Measurements from ENCODE around the gene RGS21.
"Not testable (repeated sequence)": the region's sequence is repeated elsewhere in the genome, so short reads cannot be mapped to it uniquely, and the experiment has no call there.

RGS21 gene, protein sequence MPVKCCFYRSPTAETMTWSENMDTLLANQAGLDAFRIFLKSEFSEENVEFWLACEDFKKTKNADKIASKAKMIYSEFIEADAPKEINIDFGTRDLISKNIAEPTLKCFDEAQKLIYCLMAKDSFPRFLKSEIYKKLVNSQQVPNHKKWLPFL
- 0 reads per million in 2 donors for total RNA-seq

DNA sequence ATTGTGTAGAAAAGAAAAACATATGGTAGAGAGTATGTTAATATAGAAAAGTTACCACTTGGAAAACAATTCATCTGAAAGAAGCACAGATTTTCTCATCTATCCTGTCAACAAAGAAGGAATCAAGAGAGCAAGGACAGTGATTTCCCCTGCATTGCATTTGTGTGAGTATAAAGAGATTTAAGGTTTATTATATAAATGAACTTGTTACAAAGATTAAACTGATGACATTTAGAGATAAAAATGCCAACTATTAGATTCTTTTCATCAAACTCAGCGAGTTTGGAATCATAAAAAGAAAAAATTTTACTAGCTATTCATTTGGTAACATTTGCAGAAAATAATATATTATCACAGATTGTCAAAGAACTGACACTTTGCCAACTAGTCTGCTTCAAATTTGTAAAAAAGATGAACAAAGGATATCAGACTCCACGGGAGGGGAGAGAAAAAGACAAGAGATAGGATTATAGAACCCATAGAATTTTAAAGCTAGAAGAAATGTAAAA, at the start of gene RGS21:
RGS21 (plus strand) TSS at position 51 of the 509 bp plus-strand sequence. CDS start 26,045 bp downstream, outside the sequence.
- no peak for DNase-seq

DNA sequence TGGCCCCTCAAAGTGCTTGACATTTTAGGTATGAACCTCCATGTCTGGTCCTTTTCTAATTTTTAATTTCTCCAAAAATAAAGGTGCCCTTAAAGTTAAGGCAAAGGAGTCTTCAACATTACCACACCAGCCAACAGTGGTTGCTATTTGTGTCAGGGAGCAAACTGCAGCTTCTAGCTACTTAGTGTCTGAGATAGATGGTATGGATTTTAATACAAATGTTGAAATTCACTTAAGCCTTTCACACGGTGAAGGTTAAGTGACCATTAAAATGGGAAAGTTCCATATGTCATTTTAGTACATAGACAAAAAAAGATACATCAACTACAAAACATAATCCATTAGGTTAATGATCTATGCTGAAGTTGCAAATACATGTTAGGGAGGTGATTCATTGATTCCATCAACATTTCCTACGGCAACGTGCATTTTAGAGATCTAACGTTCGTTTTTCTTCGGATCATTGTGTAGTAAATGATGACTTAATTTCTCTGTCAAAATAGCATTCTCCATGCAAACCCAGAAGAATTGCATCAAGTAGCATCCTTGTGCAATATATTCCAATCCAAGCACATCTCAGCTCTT, 48.2 kb upstream of the RGS21 start:
- no peak for DNase-seq

DNA sequence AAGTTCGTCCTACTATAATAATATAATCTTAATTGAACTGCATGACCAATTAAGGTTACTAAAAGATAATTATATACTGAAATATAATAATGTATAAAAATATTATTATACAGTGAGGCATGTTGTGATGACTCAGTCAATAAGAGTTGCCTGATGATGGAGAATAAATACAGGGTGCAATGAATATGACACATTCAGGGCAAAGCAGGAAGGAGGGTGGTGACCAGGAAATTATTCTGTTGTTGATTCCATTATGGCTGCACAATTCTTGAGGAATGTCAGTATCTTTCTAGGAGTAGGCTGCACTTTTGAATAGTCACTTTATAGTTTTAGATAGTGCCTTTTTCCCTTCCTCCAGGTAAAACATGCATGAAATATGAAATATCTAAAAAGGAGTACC, 46.4 kb upstream of the RGS21 start:
- no peak for DNase-seq

DNA sequence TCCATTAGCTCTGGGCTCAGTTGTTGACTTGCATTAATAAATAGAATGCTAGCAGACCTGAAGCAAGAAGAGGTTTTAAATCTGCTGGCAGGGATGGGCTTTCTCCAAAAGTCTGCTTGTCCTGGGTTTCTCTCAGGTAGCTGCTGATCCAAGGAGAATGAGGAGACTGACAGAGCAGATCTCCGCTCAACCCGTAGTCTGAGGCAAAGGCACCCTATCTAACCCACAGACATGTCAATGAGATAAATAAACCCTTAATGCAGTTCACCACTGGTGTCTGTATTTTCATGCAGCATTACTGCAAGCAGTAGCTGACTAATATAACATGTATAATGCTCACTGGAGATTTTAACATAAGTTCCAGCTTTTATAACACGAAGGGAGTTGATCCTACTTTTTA, 44.1 kb upstream of the RGS21 start:
- DNase-seq: no peak

DNA sequence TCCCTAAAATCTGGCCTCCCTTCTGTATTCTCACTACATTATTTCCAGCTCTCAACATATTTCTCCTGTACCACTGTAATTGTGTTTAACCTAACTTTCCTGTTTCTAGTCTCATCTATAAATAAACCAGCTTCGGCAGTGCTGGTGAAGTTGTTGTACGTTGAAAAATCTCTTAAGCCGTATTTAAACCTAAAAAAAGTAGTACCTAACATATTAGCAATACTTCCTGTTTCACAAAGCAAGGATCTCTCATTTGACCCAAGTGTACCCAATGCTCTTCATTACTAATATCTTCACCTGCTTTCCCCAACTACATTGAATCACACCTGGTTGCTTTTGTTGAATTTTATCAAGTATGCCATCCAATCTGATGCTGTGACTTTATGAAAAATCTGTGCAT, 42.2 kb upstream of the RGS21 start:
- DNase-seq: no peak

DNA sequence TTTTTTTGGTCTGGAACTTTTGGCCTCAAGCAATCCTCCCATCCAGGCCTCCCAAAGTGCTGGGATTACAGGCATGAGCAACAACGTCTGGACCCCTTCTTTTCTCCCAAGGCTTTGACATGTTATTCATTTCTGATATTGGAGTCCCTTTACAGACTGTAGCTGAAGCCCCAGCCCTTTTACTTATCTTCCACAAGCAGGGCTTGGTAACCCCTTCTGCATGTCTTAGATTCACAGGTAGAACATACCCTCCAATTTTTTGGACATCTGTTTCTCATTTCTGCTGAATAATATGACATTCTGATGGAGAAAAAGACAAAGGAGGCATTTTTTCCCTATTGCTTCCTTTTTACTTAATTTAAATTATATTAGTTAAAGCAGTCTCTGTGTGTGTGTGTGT, 39.2 kb upstream of the RGS21 start:
- no peak for DNase-seq

DNA sequence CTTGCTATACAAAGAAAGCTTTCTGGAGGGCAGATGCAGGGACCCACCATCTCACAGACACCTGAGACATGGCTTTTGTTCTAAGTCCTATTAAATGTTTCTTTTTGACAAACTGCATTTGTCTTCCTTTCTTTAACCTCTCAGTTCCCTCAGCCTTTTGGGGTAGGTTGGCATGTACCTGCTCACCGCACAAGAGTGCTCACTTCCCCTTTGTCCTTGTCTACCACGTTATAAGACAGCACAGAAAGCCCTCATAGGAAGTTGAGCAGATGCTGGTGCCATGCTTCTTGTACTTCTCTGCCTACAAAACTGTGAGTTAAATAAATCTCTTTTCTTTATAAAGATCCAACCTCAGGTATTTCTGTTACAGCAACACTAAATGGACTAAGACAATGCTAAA, 31.9 kb upstream of the RGS21 start:
- no peak for DNase-seq

DNA sequence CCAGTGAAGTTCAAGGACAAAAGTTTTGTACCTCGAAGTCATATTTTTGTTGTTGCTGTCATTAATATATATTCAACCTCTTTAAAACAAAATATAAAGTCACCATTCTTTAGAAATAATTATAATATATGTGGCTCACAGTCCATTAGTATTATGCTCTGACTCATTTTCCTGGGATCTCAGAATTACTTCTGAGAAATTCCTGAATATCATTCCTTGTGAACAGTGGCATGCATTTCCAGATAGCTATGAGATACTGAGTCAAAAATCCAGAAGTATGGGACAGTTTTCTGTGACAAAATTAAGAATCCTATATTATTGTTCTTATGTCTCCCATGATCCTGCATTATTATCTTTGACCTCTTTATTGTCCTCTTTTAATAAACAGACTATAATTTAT, 13.8 kb upstream of the RGS21 start:
- DNase-seq: no peak

DNA sequence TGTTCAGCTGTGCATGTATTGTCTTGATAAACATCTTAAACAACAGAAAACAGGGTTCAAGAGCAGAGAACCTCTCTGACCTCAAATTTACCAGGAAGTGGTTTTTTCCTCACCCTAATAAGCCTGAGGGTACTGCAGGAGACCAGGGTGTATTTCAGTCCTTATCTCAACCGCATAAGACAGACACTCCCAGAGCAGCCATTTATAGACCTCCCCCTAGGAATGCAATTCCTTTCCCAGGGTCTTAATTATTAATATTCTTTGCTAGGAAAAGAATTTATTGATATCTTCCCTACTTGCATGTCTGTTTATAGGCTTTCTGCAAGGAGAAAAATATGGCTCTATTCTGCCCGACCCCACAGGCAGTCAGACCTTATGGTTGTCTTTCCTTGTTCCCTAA, 8.5 kb upstream of the RGS21 start:
- not testable (repeated sequence) for DNase-seq

DNA sequence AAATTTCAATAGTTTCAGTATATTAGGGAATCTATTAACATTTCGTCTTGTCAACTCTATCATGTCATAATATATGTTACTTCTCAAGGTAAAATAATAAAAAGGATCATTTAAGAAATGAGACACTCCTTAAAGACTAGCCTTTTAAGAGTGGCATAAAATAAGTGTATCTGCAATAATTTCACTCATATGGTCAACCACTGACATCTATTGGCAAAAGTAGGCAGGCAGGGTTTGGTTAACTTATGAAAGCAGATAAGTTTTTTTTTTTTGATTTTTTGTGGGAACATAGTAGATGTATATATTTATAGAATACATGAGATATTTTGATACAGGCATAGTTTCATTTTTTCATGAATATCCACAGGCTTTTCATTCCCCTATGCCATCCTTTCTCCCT, 5.5 kb upstream of the RGS21 start:
- DNase-seq: no peak

DNA sequence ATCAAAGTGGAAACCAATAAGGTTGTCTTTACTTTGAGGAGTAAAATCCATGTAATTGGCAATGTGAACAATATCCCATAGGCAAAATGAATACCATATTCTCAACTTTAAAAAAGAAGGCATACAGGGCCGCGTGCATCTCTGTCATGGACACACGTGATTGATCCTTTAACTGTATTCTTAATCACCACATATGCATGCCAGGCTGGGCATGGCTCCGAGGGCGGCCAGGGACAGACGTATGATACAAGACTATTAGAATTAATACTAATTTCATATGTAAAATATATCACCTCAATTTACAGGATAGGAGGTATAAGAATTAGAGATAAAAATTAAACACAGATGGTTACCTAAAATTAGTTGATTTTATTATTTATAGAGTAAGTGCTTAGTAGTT, 11.2 kb downstream of the RGS21 start:
- no peak for DNase-seq

DNA sequence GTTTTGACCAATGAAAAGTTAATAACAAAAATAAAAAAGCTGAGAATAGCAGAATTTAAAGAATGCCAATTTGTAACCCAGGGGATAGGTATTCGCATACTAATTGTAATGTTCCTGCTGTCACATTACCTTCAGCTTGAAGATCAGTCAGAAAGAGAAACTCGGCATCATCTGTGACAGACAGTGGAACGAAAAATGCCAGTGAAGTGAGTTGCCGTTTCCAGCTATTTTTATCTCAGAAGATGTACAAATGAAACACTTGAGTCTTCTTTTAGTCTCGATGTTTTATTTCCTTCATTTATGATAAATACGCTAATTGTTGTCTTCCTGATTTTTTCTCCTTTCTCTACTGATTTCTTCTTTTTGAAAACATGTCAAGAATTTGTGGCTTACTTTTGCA, 26.1 kb downstream of the RGS21 start:
- no peak for DNase-seq

DNA sequence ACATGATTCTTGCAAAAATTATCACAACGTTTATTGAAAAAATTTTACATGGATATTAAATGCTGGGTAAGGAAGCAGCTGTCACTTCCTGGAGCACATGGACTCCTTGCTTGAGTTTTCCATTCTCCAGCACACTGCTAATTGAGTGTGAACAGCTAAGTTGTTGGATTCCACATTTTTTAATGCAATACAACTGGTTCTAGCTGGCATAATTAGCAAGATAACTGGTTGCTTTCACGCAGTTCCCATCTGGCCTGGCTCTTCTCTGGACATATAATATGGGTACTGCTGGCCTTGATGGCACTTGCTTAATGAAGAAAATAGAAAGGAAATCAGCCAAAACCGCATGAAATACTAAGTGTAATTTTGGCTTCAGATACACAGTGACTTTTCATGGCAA, 26.6 kb downstream of the RGS21 start:
- DNase-seq: no peak

DNA sequence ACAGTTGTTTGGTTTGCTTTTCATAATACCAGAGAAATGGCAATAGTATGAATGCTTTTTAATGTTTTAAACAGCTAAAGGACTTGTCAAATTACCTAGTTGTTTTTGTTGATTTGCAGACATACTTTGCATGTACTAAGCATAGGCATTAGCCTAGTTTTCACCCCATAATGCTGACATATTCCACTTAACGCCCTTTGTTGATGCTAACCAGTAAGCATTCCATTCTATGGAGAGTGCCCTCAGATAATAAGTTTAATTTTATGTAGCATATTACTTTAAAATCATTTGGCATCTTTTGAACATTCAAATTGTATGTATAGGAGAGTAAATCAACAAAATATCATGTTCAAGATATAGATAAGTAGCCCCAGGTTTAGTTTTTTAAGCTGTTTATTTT, 32.5 kb downstream of the RGS21 start:
- DNase-seq: no peak

DNA sequence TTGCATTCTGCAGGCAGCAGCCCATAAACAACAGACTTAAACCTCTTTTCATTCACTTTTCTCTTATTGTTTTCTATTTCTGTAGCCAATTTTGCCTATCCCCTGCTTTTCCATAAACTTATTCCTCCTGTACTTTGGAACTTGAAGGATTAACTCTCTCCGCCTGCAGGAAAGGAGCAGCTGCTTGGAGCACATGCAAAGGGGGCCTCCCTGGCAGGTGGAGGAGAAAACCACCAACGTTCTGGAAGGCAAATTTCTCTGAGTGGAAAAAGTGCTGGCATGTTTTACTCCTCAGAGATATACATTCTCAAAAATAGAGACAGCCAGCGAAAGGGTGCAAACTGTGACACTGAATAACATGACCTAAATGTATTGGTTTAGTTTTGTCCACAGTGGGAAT, 33.6 kb downstream of the RGS21 start:
- no peak for DNase-seq

DNA sequence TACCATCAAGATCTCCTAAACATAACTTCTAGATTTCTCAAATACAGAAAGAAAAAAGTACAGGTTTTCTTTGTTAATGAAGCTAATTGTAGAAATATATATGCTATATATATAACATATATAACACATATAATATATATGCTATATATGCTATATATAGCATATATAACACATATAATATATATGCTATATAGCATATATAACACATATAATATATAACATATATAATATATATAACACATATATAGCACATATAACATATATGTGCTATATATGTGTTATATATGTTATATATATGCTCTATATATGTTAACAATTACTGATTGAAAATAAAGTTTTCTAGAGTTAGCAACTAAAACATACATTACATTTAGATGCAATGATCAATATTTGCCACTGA, 34.8 kb downstream of the RGS21 start:
- no peak for DNase-seq

DNA sequence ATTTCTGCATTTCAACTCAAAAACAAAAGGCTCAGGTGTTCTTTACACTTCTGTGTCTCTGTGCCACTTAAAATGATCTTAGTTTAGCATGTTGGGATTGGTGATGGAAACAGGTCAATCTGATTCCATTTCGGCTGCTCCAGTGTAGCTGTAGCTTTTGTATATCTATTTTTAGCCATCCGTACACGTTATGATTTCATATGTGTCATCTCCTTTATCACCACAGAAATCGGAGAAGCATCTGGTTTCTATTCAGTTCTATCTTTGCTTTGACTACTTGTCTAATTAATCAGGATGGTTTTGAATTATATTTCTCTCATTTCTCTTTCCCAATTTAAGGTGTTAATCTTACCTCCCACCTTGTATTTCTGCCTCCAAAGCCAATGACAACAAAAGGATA, 41.1 kb downstream of the RGS21 start:
- DNase-seq: no peak

DNA sequence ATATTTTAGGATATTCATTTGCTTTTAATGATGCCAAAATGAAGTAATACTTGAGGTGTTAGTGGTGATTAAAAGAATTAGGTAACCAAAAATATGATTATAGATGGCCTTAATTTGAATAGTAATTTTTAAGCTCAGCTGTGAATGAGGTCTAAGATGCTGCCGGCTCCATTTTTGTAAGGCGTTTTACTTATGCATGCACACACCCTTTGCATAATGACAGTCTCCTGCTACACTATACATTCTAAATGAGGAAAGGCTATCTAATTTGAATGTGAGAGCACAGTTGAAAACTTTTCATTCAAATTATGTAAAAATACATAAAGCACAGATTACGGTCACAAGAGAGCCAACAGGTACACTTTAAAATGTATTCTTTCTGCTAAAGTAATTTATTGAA, 41.6 kb downstream of the RGS21 start:
- no peak for DNase-seq

DNA sequence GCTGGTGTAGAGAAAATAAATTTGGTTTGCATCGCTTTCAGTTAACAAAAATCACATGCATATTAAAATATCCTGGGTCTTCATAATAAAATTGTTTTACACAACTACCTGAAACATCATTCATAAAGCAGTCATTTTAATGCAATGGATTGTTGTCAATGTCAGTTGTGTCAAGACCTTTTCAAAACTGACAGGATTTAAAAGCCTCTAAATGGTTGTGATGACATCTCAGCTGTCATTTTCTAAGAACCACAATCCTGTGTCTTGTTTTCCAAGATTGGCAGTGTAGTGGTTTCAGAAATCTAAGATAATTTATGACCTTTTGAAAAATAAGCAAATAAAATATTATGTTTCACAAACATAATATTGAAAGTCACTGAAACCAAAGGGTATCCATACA, 42.0 kb downstream of the RGS21 start:
- no peak for DNase-seq

DNA sequence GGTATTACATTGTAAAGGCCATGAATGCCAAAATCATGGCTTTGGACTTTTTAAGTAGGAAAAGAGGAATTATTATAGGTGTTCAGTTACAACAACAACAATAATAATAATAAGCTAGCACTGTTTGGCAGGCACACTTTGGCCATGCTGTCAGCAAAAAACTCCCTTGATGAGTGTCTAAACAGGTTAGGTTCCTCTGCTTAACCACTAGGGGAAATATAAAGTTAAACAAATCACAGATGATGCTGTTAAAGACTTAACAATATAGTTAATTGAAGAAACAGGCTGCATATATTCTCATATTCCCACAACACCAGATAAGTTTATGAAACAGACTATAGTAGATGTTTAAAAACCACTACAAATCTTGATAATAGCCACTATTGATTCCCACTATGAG, 46.4 kb downstream of the RGS21 start:
- no peak for DNase-seq

DNA sequence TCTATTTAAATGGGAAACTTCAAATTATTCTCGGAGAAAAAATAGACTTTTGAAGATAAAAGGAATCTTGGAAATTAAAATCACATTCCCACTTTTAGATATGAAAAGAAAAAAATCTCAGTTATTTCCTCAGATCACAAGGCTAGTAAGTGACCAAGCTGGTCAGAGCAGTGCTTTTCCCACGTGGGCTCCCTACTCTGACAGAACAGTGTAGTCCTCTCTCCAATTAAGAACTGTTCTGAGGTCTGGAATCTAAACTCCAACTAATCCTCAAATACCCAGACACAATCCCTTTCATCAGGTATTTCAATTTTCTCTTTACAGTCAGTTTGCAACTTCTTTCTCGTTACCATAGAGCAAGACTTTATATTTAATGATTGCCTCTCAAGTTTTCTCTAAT, 50.6 kb downstream of the RGS21 start:
- no peak for DNase-seq

DNA sequence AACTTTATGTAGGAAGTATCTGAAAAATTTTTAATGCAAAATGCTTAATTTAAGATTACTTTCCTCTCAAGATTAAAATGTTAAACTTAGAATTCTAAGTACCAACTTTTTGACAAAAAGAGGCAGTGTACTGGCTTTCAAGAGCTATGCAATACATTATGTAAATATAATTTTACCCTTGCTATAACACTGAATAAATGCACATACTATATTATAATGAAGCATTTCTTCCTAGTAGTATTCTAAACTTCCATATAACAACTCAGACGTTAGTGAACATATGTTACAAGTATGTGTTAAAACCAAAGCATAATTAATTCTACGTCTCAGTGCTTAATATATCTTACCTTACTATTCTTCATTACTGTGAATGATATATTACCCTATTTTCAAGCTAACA, 58.5 kb downstream of the RGS21 start:
- no peak for DNase-seq

DNA sequence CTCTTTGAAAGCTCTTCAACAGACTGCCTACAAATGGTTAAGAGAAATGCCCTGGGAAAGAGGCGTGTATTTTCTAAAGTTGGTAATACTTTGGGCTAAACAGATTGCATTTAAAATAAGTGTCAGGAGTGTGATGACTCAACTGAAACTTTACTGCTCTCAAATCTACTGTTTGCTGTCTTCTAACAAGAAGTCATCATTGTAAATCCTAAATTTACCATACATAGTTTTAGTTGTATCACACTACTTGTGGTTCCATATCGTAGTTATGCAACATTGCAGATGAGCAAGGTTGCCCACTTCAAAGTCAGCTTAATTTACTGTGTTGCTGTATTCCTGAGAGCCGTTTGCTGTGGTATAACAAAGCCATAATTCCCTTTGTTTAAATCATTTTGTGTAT, 59.6 kb downstream of the RGS21 start:
- DNase-seq: no peak

DNA sequence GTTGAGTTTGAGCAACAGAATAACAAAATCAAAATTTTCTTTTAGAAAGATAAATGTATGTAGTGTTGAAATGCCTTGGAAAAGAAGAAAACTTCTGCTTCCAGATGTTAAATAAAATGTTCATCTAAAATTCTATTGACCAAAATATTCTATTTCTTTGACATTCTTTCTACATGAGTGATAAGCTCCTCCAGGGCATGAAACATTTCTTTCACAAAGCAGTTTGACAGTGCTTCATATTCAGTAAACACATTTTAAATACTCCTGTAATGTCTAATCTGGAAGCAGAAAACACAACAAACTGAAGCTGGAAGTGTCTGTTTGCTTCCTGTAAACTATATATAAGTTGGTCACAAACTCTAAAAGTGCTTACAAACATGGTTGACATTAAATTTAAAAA, 61.5 kb downstream of the RGS21 start:
- DNase-seq: no peak

DNA sequence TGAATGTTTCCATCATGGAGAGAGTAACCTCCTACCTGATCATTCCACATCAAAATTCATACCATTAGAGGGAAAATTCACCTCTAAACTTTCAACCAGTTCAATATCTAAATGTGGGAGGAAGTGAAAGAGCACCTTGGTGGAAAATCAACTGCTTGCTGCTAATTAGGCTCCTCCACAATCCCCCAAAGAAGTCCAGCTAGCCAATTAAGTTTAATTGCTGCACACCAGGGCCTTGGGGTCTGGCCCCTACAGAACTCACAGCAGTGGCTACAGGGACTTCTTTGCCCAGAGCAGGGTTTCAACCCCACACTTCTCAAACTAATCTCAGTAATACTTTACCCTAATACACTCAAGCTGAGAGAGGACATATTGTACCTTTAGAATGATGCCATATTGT, 62.1 kb downstream of the RGS21 start:
- DNase-seq: no peak
